A172 (cell line): ENCODE data around the gene DNAH5. TPM values are rescaled to one million over a fixed set of nuclear protein-coding genes. Genes with fewer than 3 reads are reported as not detected.

Experiments
- DNase-seq: peaks from one replicate; pipeline ENCODE4 v3.0.0-alpha.2; 2015; ENCODE audit warnings: low spot score
- total RNA-seq: library from RNA; depleted of rRNA; stranded (reverse); fragments of >200 nt; shearing (Covaris generic); gene quantifications from 2 replicates; pipeline ENCODE4 v1.2.3, GENCODE V29; 2014

DNAH5 gene
- total RNA-seq, 1 experiment from 2014 or later = 2.1 TPM

DNA sequence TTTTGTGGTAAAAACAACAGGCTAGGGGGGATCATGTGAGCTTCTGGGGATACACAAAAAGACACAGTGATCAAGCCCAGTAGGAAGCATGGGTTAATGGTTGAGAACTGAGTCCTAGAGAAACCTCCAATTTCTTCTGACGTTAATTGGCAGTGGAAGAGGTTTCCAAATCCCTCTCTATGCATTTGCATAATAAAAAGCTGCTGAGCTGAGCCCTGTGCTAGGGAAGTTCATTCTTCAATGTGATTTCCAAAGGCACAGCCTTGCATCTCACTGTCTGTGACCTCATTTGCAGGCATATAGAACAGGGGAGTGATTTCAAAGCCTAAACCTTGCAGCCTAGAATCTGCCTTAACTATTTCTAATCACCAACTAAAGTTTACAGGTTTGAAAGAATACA, 812 bp downstream of the DNAH5 start:
- no peak for DNase-seq

GRCh38 chr5:13941468-13941867, 3.0 kb downstream of the DNAH5 start:
- DNase-seq = no peak

GRCh38 chr5:13939638-13940037, 4.8 kb downstream of the DNAH5 start:
- no peak for DNase-seq

GRCh38 chr5:13934921-13935320, 9.6 kb downstream of the DNAH5 start:
- DNase-seq = no peak

DNA sequence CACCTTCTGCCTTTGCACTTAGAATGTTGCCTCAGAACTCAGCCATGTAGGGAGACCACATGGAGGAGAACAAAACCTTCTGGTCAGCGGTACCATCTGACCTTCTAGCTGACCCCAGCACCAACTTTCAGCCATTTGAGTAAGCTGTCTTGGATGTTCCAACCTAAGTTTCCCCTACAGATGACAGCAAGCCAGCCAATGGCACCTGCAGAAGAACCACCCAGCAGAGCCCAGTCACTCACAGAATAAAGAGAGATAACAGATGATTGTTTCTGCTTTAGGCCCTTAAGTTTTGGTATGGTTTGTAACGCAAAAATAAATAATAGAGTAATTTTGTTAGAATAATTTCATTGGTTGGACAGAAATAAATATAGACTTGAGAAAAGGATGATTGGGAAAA, 10.4 kb downstream of the DNAH5 start:
- DNase-seq = no peak

DNA sequence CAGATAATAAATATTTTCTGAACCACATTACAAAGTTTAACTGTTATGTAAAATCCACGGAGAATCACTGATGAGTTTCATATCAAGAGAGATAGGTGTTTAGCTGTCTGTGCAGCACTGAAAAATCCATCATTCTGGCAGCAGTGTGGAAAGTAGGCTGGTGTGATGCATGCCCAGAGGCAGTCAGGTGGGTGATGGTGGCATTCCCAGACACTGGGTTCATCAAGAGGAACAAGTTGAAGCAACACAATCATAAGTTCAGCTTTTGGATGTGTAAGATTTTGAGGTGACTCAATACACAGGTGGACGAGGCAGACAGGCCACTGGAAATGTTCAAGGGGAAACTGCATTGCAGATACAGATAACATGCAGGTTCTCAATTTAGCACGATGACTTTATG, 11.9 kb downstream of the DNAH5 start:
- peak; percentile 18 for DNase-seq

DNA sequence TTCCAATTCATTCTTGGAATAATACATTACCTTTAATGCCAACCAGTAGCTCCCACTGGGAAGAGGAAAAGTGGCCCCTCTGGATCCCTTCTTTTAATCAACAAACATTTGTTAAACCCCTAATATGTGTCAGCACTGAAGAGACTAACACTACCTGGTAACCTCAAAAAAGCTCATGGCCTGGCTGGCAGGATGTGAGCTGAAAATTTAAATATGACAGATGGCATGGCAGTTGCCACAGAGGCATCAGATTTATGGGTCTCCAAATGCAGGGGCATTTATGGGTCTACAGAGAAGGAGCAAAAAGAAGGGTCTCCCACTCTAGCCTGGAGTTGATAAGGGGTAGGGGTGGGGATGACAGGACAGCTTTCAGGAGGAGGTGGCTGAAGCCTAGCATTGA, 12.5 kb downstream of the DNAH5 start:
- no peak for DNase-seq

GRCh38 chr5:13930541-13931171, 13.8 kb downstream of the DNAH5 start:
- DNase-seq = no peak

DNA sequence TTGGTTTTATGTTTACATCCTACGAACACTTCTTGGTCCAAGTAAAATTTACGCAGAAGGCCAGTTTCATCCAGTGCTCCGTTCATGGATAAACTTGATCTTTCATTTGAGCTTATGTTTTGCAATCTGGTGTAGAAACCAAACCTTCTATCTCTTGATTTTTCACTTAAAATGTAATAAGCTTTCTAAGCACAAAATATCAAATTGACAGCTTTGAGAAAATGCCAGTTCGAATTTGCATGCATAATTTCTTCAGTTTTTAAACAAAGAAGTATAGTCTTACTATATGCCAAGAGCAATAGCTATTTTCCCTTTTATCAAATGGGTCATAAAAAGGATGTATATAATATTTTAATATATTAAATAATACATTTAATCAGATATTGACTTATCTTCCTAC, 17.8 kb downstream of the DNAH5 start:
- DNase-seq = no peak

- DNase-seq = no peak
Observed at GRCh38 chr5:13921578-13921977, 22.9 kb downstream of the DNAH5 start.

- no peak for DNase-seq
Observed at GRCh38 chr5:13919786-13920185, 24.7 kb downstream of the DNAH5 start.

DNA sequence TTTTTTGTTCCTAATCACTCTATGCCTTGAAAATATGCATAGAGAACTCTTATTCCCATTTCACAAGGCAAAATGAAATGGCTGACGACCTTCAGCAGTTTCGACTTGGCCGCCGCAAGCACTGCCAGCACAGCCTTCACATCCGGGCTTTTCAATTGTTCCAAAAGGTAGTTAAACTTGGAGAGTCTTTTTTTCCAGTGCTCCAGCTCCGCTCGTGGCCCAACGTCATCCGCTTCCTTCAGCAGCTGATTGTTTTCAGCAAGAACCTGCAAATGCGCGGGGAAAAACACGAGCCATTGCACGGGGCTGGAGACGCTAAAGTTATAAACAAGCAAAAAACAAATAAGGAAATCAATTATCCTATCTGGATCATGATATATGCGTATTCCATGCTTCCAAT, 25.4 kb downstream of the DNAH5 start:
- DNase-seq = no peak

DNA sequence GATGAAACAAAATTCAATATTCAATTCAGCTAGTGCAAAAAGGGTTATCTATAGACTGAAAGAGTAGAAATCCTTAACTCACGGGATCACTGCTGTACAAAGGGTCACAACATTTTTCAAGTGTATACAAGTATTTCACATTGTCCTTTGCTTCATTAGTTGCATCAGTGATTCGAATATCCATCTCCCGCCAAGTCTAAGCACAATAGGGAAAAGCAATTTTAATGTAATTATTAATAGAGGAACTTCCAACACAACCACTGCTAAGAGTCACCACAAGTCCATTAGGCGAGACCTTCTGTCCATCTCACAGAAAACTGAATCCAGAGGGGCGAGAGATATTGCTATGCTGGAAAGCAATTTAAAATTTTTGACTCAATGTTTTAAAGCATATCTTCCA, 27.4 kb downstream of the DNAH5 start:
- no peak for DNase-seq

GRCh38 chr5:13913962-13914361, 30.5 kb downstream of the DNAH5 start:
- no peak for DNase-seq

GRCh38 chr5:13910637-13911288, 33.7 kb downstream of the DNAH5 start:
- DNase-seq = no peak

DNA sequence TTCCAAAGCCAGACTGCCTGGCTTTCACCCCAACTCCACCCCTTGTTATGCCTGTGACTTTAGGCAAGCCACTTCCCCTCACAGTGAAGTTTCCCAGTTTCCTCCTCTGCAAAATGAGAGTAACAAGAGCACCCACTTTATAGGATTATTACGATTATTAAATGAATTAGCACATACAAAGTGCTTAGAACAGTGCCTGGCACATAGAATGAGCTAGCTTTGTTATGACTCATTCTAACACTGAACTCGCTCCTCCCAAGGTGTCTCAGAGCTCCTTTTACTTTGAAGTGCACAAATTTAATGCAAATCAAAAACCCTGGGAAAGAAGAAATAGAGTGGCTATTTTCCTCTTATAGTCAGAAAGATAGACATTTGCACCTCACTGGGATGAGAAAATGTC, 34.3 kb downstream of the DNAH5 start:
- DNase-seq = no peak

DNA sequence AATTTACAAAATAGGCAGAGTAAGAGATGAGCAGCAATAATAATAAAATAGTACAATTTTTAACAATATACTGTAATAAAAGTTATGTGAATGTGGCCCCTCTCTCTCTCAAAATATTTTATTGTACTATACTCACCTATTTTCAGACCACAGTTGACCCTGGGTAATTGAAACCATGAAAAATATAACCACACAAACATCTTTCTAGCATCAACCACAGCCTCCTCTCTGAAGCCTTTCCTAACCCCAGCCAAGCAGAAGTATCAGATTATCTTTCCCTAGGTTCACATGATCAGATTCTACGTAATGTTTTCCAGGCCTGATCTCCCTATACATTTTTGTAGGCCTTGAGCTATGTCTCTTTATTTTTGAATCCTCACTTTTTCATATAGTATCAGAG, 35.2 kb downstream of the DNAH5 start:
- no peak for DNase-seq

GRCh38 chr5:13898569-13898968, 45.9 kb downstream of the DNAH5 start:
- no peak for DNase-seq

DNA sequence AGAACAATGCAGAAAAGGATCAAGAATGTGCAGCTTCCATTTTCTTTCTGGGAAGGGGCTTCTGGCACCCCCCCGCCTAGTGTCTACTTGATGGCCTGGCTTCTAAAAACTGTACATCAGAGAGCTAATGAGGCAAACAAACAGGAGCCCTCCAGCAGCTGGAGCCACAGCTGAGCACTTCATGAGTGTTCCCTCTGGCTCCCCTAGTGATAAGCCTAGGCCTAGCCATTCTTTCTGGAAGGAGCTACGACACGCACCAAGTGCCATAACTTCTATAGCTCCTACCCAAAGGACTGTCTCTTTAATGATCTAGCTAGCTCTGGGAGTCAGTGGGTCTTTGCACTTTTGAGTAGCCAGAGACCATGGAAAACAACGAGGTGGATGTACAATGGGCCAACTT, 66.1 kb downstream of the DNAH5 start:
- no peak for DNase-seq

- DNase-seq = peak; percentile 39
Observed at GRCh38 chr5:13866792-13867191, 77.7 kb downstream of the DNAH5 start.

DNA sequence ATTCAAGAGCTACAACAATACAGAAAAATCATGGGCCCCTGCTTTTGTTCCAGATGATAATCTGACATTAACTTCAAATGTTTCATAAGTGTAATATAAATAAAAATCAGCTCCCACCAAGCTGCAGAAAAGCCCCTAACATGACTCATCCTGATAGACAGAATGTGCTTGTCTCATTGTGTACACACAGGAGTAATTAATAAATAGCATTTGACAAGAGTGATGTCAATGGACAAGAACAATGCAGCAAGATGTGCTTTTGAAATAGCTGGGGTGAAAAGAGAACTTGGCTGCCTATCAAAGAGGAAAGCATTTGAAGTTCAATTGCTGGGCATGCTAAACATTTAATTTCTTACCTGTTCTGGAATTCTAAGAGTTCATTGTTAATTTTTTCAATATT, 79.2 kb downstream of the DNAH5 start:
- DNase-seq = no peak

DNA sequence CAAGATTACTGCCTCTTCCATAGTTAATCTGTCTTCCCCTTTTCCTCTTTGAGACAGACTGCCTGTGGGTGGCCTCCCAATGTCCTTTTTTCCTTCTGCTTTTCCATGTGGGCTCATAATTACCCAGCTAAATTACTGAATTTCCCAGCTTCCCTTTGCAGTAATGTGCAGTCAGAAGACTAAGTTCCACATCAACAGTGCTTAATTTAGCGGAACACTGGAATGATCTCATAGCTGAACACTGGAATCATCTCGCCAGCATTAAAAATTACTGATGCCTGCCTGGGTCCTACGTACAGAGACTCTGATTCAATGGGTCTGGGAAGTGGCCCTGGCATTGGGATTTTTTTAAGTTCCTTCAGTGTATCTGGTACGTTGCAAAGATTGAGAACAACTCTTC, 84.3 kb downstream of the DNAH5 start:
- DNase-seq = no peak

DNA sequence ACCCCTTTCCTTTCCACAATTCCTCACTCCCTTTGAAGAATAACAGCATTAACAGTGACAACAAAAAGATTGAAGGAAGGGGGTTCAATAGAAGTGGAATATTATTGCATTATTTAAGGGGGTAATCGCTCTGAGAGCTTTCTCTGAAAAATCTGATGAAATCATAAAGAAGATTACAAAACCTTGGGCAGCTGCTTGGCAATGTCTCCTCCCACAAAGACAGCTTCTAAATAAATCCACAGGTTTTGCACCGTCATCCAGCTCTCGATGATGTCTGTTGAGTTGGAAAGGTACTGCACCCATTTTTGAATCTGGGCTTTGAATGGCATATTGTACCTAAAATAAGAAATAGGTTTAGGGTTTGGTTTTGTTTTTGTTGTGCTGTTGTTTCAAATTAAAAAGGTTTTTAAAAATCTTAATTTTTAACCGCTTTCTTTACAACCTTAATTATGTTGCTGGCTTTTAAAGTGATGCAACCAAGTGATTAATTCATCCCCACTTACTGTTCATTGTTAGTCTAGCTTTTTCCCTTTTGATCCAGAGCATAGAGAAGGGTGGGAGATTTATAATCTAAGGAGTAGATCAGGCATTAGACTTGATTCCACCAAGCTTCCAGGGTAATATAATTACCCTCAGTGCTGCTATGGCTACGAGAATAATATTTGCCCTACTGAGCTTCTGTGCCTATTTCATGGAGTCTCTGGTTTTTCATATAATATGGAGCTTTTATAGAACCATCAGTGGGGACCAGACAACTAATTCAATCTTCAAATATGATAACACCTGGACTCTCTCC, 85.0 kb downstream of the DNAH5 start:
- DNase-seq = no peak
